Panc1 (cell line): ENCODE measurements around the gene RILPL1.

ENCODE experiments used
- CTCF ChIP-seq: fragments of 450-650 bp; IDR thresholded peaks from 2 replicates; pipeline ENCODE4 v1.5.1; 2017; ENCODE audit warnings: mild to moderate bottlenecking
- POLR2AphosphoS5 ChIP-seq: IDR thresholded peaks from 2 replicates; pipeline ENCODE4 v1.6.1; 2012; ENCODE audit warnings: mild to moderate bottlenecking, low read depth, low read length, moderate library complexity
- REST ChIP-seq, 2 experiments: IDR thresholded peaks; 2 replicates each; pipeline ENCODE4 v1.6.1; 2011 to 2012; ENCODE audit warnings: low read depth in 2 of 2, control low read depth in 1 of 2, low read length in 1 of 2, mild to moderate bottlenecking in 1 of 2, moderate library complexity in 1 of 2; ENCODE audit not compliant: insufficient read depth in 1 of 2
- SIN3A ChIP-seq: IDR thresholded peaks from 2 replicates; pipeline ENCODE4 v1.6.1; 2012; ENCODE audit warnings: low read depth, mild to moderate bottlenecking, low read length, moderate library complexity, borderline replicate concordance; ENCODE audit not compliant: insufficient read depth

- TF ChIP-seq REST (IDR thresholded peaks at IDR 0.05; ENCODE audit: insufficient read depth in 1 of 2, low read depth in 2 of 2, low read length in 1 of 2) = no peak
- TF ChIP-seq CTCF = no peak
- no peak for TF ChIP-seq POLR2AphosphoS5
- TF ChIP-seq SIN3A = no peak
These were observed 50.6 kb downstream of the RILPL1 start for GRCh38 chr12:123482876-123483275.
